Activated CD4-positive, alpha-beta memory T cell treated with anti-CD3 and anti-CD28 coated beads, Interleukin-2, amount 10 ng/mL, durations not matched to agents 7 days and 5 days (primary cell): ENCODE measurements around the gene HMGCS2. TPM values are rescaled to one million over a fixed set of nuclear protein-coding genes. Genes with fewer than 3 reads are reported as not detected.

Experiments
- CTCF ChIA-PET: fragments of 350-600 bp; sonication (Branson Sonifier 250); formaldehyde crosslinking; loops from one replicate; lab custom pipeline; 2021; ENCODE audit warnings: antibody characterized with exemption, inconsistent platforms; lab: Charles Lee
- POLR2A ChIA-PET: fragments of 350-600 bp; sonication (Branson Sonifier 250); formaldehyde crosslinking; loops from one replicate; lab custom pipeline; 2021; ENCODE audit warnings: antibody characterized with exemption; lab: Charles Lee
- DNase-seq: peaks from one replicate; pipeline ENCODE4 v3.0.0-alpha.2; 2020
- H3K27ac Mint-ChIP-seq: one replicate; pipeline ENCODE4 v1.8.0; 2021; ENCODE audit warnings: mild to moderate bottlenecking, mixed read lengths
- H3K27me3 Mint-ChIP-seq: one replicate; pipeline ENCODE4 v1.8.0; 2021; ENCODE audit warnings: mixed read lengths
- H3K36me3 Mint-ChIP-seq: one replicate; pipeline ENCODE4 v1.8.0; 2021; ENCODE audit warnings: low read depth, mixed read lengths
- H3K4me1 Mint-ChIP-seq: one replicate; pipeline ENCODE4 v1.8.0; 2021; ENCODE audit warnings: mixed read lengths
- H3K4me3 Mint-ChIP-seq: one replicate; pipeline ENCODE4 v1.8.0; 2021; ENCODE audit warnings: mild to moderate bottlenecking, mixed read lengths
- H3K9me3 Mint-ChIP-seq: one replicate; pipeline ENCODE4 v1.8.0; 2021; ENCODE audit warnings: mixed read lengths
- total RNA-seq, 2 experiments: library from RNA; stranded (reverse); gene quantifications; one replicate each; pipeline ENCODE4 v1.2.3, GENCODE V29; 2021

The HMGCS2 gene
- total RNA-seq, 2 experiments from 2014 or later, result not detected

GRCh38 chr1:119784191-119784781, 15.6 kb upstream of the HMGCS2 start:
- no peaks in the 10 kb centered on the region for H3K9me3 Mint-ChIP-seq
- H3K36me3 Mint-ChIP-seq, result no peaks in the 10 kb centered on the region
- POLR2A ChIA-PET, result no interaction called here
- H3K27ac Mint-ChIP-seq, result no peak overlapping the region
- H3K4me3 Mint-ChIP-seq, result no peak overlapping the region
- peaks cover 64% of the 10 kb centered on the region for H3K27me3 Mint-ChIP-seq
- peaks cover 32% of the 10 kb centered on the region for H3K4me1 Mint-ChIP-seq
- no peak for DNase-seq
- CTCF ChIA-PET, result no interaction called here

GRCh38 chr1:119783354-119784185, 14.9 kb upstream of the HMGCS2 start:
- no peaks in the 10 kb centered on the region for H3K36me3 Mint-ChIP-seq
- CTCF ChIA-PET, result interaction anchor here (0.7 kb wide), 1 partner anchor 28 kb away, joined by 3 read pairs; the partner anchor contains the start of gene REG4
- peaks cover 31% of the 10 kb centered on the region for H3K4me1 Mint-ChIP-seq
- H3K4me3 Mint-ChIP-seq, result no peak overlapping the region
- no peaks in the 10 kb centered on the region for H3K9me3 Mint-ChIP-seq
- POLR2A ChIA-PET, result no interaction called here
- DNase-seq, result no peak
- H3K27me3 Mint-ChIP-seq, result peaks cover 65% of the 10 kb centered on the region
- H3K27ac Mint-ChIP-seq, result no peak overlapping the region

GRCh38 chr1:119782631-119783325, 14.1 kb upstream of the HMGCS2 start:
- H3K36me3 Mint-ChIP-seq, result no peaks in the 10 kb centered on the region
- peaks cover 30% of the 10 kb centered on the region for H3K4me1 Mint-ChIP-seq
- ChIA-PET POLR2A (no interaction called here), CTCF (no interaction called here)
- peaks cover 68% of the 10 kb centered on the region for H3K27me3 Mint-ChIP-seq
- H3K9me3 Mint-ChIP-seq, result no peaks in the 10 kb centered on the region
- DNase-seq, result no peak
- H3K27ac Mint-ChIP-seq, result no peak overlapping the region
- no peak overlapping the region for H3K4me3 Mint-ChIP-seq

GRCh38 chr1:119781434-119782210, 12.9 kb upstream of the HMGCS2 start:
- Mint-ChIP-seq H3K4me1 (peaks cover 23% of the 10 kb centered on the region), H3K27me3 (peaks cover 69% of the 10 kb centered on the region), H3K36me3 (no peaks in the 10 kb centered on the region), H3K9me3 (no peaks in the 10 kb centered on the region), H3K27ac (no peak overlapping the region), H3K4me3 (no peak overlapping the region)
- no peak for DNase-seq
- CTCF ChIA-PET, result no interaction called here
- POLR2A ChIA-PET, result no interaction called here

GRCh38 chr1:119779869-119780356, 11.2 kb upstream of the HMGCS2 start:
- Mint-ChIP-seq H3K4me3 (no peak overlapping the region), H3K27ac (no peak overlapping the region), H3K9me3 (no peaks in the 10 kb centered on the region), H3K36me3 (no peaks in the 10 kb centered on the region), H3K4me1 (peaks cover 12% of the 10 kb centered on the region), H3K27me3 (peaks cover 67% of the 10 kb centered on the region)
- DNase-seq, result no peak
- ChIA-PET CTCF (interaction anchor here (1.3 kb wide), 1 partner anchor 29 kb away, joined by 3 read pairs; no protein-coding TSS in a partner anchor), POLR2A (no interaction called here)

- H3K27me3 Mint-ChIP-seq, result peaks cover 62% of the 10 kb centered on the region
- DNase-seq, result no peak
- no peaks in the 10 kb centered on the region for H3K9me3 Mint-ChIP-seq
- H3K4me3 Mint-ChIP-seq, result no peak overlapping the region
- peaks cover 11% of the 10 kb centered on the region for H3K4me1 Mint-ChIP-seq
- ChIA-PET CTCF (interaction anchor here (1.3 kb wide), 1 partner anchor 30 kb away, joined by 3 read pairs; no protein-coding TSS in a partner anchor), POLR2A (no interaction called here)
- no peak overlapping the region for H3K27ac Mint-ChIP-seq
- no peaks in the 10 kb centered on the region for H3K36me3 Mint-ChIP-seq
These were observed 10.3 kb upstream of the HMGCS2 start for GRCh38 chr1:119778886-119779560.

GRCh38 chr1:119778359-119778758, 9.7 kb upstream of the HMGCS2 start:
- H3K27me3 Mint-ChIP-seq, result peaks cover 62% of the 10 kb centered on the region
- H3K36me3 Mint-ChIP-seq, result no peaks in the 10 kb centered on the region
- H3K4me3 Mint-ChIP-seq, result no peak overlapping the region

GRCh38 chr1:119774746-119775490, 6.2 kb upstream of the HMGCS2 start:
- DNase-seq, result no peak
- H3K36me3 Mint-ChIP-seq, result no peaks in the 10 kb centered on the region
- POLR2A ChIA-PET, result no interaction called here
- no peaks in the 10 kb centered on the region for H3K9me3 Mint-ChIP-seq
- H3K4me1 Mint-ChIP-seq, result no peaks in the 10 kb centered on the region
- H3K27ac Mint-ChIP-seq, result no peak overlapping the region
- CTCF ChIA-PET, result no interaction called here
- H3K27me3 Mint-ChIP-seq, result peaks cover 39% of the 10 kb centered on the region
- H3K4me3 Mint-ChIP-seq, result no peak overlapping the region

More at GRCh38 chr1:119778359-119778758, 9.7 kb upstream of the HMGCS2 start:
- ChIA-PET POLR2A (no interaction called here), CTCF (interaction anchor here (0.7 kb wide), 1 partner anchor 398 kb away, joined by 7 read pairs; no protein-coding TSS in a partner anchor)
- DNase-seq, result no peak
- Mint-ChIP-seq H3K4me1 (peaks cover 4% of the 10 kb centered on the region), H3K9me3 (no peaks in the 10 kb centered on the region), H3K27ac (no peak overlapping the region)

- ChIA-PET POLR2A (no interaction called here), CTCF (no interaction called here)
- no peaks in the 10 kb centered on the region for H3K36me3 Mint-ChIP-seq
- H3K4me1 Mint-ChIP-seq, result no peaks in the 10 kb centered on the region
- H3K9me3 Mint-ChIP-seq, result no peaks in the 10 kb centered on the region
- DNase-seq, result no peak
- no peak overlapping the region for H3K27ac Mint-ChIP-seq
- no peak overlapping the region for H3K4me3 Mint-ChIP-seq
- H3K27me3 Mint-ChIP-seq, result peaks cover 34% of the 10 kb centered on the region
These were observed 5.1 kb upstream of the HMGCS2 start for GRCh38 chr1:119773711-119774241.

GRCh38 chr1:119772298-119772697, 3.6 kb upstream of the HMGCS2 start:
- Mint-ChIP-seq H3K9me3 (no peaks in the 10 kb centered on the region), H3K27ac (no peak overlapping the region), H3K36me3 (no peaks in the 10 kb centered on the region), H3K4me1 (no peaks in the 10 kb centered on the region), H3K4me3 (no peak overlapping the region), H3K27me3 (peaks cover 40% of the 10 kb centered on the region)
- POLR2A ChIA-PET, result no interaction called here
- CTCF ChIA-PET, result no interaction called here
- no peak for DNase-seq

GRCh38 chr1:119771770-119772169, 3.1 kb upstream of the HMGCS2 start:
- Mint-ChIP-seq H3K4me3 (no peak overlapping the region), H3K9me3 (no peaks in the 10 kb centered on the region), H3K27ac (no peak overlapping the region), H3K4me1 (no peaks in the 10 kb centered on the region), H3K36me3 (no peaks in the 10 kb centered on the region), H3K27me3 (peaks cover 45% of the 10 kb centered on the region)
- POLR2A ChIA-PET, result no interaction called here
- no peak for DNase-seq
- CTCF ChIA-PET, result no interaction called here
